ENCODE data around the gene CREB5. TPM values are rescaled to one million over a fixed set of nuclear protein-coding genes. Genes with fewer than 3 reads are reported as not detected.

Gene CREB5
- total and polyA plus RNA-seq, 2 of the 8 experiments (the other 6 are each of a cell fraction or from before 2014, with no cell fraction given), result 2.4 to 2.7 TPM

GRCh38 chr7:28767356-28767755 lies 355.0 kb downstream of the CREB5 start:
- Histone ChIP-seq H2BK12ac (ENCODE audit: low read depth, low read length) (no peak overlapping the region), H4K91ac (replicated peaks; ENCODE audit: insufficient read length, low read length) (no peak overlapping the region), H3K56ac (replicated peaks; ENCODE audit: insufficient read length, low read depth, low read length) (no peak overlapping the region), H3K4me1 (replicated peaks in 1 of 4; ENCODE audit: control insufficient read depth in 3 of 4, insufficient read depth in 4 of 4, low read length in 3 of 4) (no peaks in the 10 kb centered on the region), H3K79me1 (ENCODE audit: low read depth, low read length) (no peaks in the 10 kb centered on the region), H4K8ac (ENCODE audit: extremely low read depth, insufficient read depth, low read length) (no peak overlapping the region), H3K79me2 (ENCODE audit: control insufficient read depth in 1 of 2, insufficient read depth in 2 of 2, low read length in 2 of 2) (no peaks in the 10 kb centered on the region), H3K14ac (ENCODE audit: insufficient read length) (no peak overlapping the region), H3K4me3 (ENCODE audit: extremely low read depth in 1 of 4, insufficient read depth in 2 of 4, low read depth in 3 of 4, low read length in 4 of 4) (no peak overlapping the region), H3K36me3 (ENCODE audit: control insufficient read depth in 2 of 4, insufficient read depth in 4 of 4, low read length in 3 of 4) (no peaks in the 10 kb centered on the region; a peak in 1 of 8 replicates), H4K20me1 (replicated peaks in 1 of 2; ENCODE audit: control insufficient read depth in 1 of 2, insufficient read depth in 2 of 2, low read length in 2 of 2) (no peaks in the 10 kb centered on the region), H3K23me2 (ENCODE audit: low read depth, low read length) (no peaks in the 10 kb centered on the region), H3K27me3 (replicated peaks in 1 of 4; ENCODE audit: control insufficient read depth in 3 of 4, extremely low read depth in 1 of 4, insufficient read depth in 3 of 4, low read length in 3 of 4) (no peaks in the 10 kb centered on the region), H2BK20ac (ENCODE audit: low read length) (no peak overlapping the region), H3K9me3 (ENCODE audit: insufficient read depth in 2 of 2, low read depth in 1 of 2, low read length in 1 of 2) (no peaks in the 10 kb centered on the region), H3K27ac (ENCODE audit: low read depth, low read length) (no peak overlapping the region), H2AK5ac (ENCODE audit: low read depth, low read length) (no peak overlapping the region), H2BK120ac (replicated peaks; ENCODE audit: low read depth, low read length) (no peak overlapping the region), H3K4ac (replicated peaks; ENCODE audit: insufficient read length, low read depth, low read length) (no peak overlapping the region), H2BK5ac (ENCODE audit: low read depth, low read length) (no peak overlapping the region), H3K23ac (ENCODE audit: insufficient read length) (no peak overlapping the region), H4K5ac (ENCODE audit: insufficient read length, low read depth, low read length) (no peak overlapping the region), H2AFZ (ENCODE audit: low read length) (no peak overlapping the region), H2BK15ac (ENCODE audit: low read length) (no peak overlapping the region), H3K9ac (replicated peaks in 1 of 4; ENCODE audit: extremely low read depth in 1 of 4, low read depth in 3 of 4, low read length in 3 of 4) (no peak overlapping the region), H3K18ac (ENCODE audit: extremely low read depth, low read length) (no peak overlapping the region), H3K4me2 (ENCODE audit: insufficient read depth in 1 of 2, low read depth in 2 of 2, low read length in 2 of 2) (no peak overlapping the region)
- CTCF ChIA-PET (ENCODE audit: partially characterized antibody), result no interaction called here
- no peak for DNase-seq (ENCODE audit: low read depth in 1 of 2, low spot score in 2 of 2)
- POLR2A ChIA-PET (ENCODE audit: partially characterized antibody), result no interaction called here
- WGBS, 2 experiments (ENCODE audit: extremely low coverage in 1 of 2, insufficient coverage in 1 of 2, insufficient read length in 1 of 2, insufficient replicate concordance in 2 of 2, low coverage in 1 of 2, low lambda C conversion rate in 2 of 2, missing lambda C conversion rate in 1 of 2), result 89% methylated on average over 3 of the region's 3 CpGs; no CpG with 5 or more reads in 1 of the 2 experiments
- TF ChIP-seq BACH1 (IDR thresholded peaks at IDR 0.05; ENCODE audit: low read length) (no peak), KDM1A (IDR thresholded peaks at IDR 0.05; ENCODE audit: borderline replicate concordance, low read length) (no peak), BCL11A (IDR thresholded peaks at IDR 0.05; ENCODE audit: low read depth in 2 of 2, low read length in 2 of 2) (no peak), KDM5A (IDR thresholded peaks at IDR 0.05; ENCODE audit: low read length) (no peak), JUN (IDR thresholded peaks at IDR 0.05; ENCODE audit: low read depth, low read length) (no peak), CHD1 (IDR thresholded peaks at IDR 0.05; ENCODE audit: low read depth, low read length) (no peak), NRF1 (IDR thresholded peaks at IDR 0.05; ENCODE audit: low read depth, low read length) (no peak)
- no peak for FAIRE-seq
